Fibroblast of pulmonary artery (primary cell): ENCODE results near the gene OR10H1.
A peak's percentile ranks its signal among the peaks of the same experiment; 100 is the strongest.
"Not testable (repeated sequence)": the region's sequence is repeated elsewhere in the genome, so short reads cannot be mapped to it uniquely, and the experiment has no call there.

Experiments used
- DNase-seq: peaks from one replicate; pipeline ENCODE4 v3.0.0-alpha.2; 2010; ENCODE audit warnings: low read depth
- H3K4me3 ChIP-seq: replicated peaks from 2 replicates; pipeline ENCODE4 v1.5.1; 2011; ENCODE audit warnings: low read depth, mild to moderate bottlenecking, control low read depth, low read length, moderate library complexity
- TF ChIP-seq, protein P1 (sequence below): IDR thresholded peaks from 2 replicates; pipeline ENCODE4 v1.5.1; 2011; ENCODE audit warnings: mild to moderate bottlenecking, control low read depth, low read length, inconsistent platforms; ENCODE audit errors: missing control alignments

Gene OR10H1

DNA sequence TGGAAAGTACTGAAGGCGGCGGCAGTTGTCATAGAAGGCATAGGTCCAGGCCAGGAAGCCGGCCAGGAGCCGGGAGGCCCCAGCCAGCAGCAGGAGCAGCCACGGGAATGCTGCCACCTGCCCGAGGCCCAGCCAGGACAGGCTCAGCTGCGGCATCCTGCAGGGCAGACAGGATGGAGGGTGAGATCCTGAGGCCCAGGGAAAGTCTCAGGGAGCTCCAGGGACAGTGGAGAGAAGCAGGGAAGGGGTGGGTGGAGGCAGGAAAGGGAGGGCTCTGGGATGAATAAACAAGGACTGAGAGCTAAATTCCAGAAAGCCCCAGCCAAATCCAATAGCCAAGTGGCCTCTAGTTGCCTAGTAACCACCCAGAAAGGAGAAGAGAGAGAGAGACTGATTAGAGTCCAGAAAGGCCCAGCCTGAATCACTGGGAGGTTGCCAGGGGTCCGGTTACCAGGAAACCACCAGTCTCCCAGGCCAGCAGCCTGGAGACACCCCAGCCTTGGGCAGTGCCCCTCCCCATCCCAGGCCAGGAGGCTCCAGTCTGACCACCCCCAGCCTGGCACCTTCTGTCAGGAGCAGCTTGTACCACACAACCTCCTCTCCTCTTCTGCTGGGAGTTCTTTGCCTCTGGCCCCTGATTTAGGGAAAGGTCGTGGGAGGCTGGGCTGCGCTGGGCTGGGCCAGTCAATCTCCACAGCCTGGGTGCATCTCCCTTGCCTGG is 35.5 kb downstream of the OR10H1 start:
- TF ChIP-seq, protein P1, sequence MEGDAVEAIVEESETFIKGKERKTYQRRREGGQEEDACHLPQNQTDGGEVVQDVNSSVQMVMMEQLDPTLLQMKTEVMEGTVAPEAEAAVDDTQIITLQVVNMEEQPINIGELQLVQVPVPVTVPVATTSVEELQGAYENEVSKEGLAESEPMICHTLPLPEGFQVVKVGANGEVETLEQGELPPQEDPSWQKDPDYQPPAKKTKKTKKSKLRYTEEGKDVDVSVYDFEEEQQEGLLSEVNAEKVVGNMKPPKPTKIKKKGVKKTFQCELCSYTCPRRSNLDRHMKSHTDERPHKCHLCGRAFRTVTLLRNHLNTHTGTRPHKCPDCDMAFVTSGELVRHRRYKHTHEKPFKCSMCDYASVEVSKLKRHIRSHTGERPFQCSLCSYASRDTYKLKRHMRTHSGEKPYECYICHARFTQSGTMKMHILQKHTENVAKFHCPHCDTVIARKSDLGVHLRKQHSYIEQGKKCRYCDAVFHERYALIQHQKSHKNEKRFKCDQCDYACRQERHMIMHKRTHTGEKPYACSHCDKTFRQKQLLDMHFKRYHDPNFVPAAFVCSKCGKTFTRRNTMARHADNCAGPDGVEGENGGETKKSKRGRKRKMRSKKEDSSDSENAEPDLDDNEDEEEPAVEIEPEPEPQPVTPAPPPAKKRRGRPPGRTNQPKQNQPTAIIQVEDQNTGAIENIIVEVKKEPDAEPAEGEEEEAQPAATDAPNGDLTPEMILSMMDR, result no peak
- H3K4me3 ChIP-seq, result no peak overlapping the region
- DNase-seq, result peak; percentile 13

GRCh38 chr19:15776991-15777970 is 38.2 kb downstream of the OR10H1 start:
- H3K4me3 ChIP-seq, result no peak overlapping the region
- TF ChIP-seq, protein P1, result no peak
- DNase-seq, result no peak

GRCh38 chr19:15776264-15776663 is 39.2 kb downstream of the OR10H1 start:
- DNase-seq, result no peak
- TF ChIP-seq, protein P1, result no peak
- H3K4me3 ChIP-seq, result no peak overlapping the region

- no peak overlapping the region for H3K4me3 ChIP-seq
- TF ChIP-seq, protein P1, result no peak
- DNase-seq, result no peak
Measured at GRCh38 chr19:15775249-15775648, 40.2 kb downstream of the OR10H1 start.

DNA sequence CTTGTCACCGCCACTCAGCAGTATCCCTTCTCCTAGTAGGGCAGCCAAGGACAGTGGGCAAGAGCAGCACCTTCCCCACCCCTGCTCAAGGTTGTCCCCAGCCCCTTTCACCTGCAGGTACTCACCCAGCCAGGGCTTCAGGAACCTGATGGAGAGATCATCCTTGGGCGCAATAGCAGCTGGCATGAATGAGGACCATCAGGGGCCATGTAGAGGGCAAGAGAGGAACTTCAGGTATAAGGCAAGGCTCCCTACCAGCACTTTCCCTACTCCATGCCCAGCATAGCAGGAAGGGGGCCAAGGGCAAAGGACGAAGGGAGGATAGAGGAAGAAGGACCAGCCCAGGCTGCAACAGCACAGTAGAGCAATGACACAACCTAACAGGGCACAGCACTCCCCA is 41.3 kb downstream of the OR10H1 start:
- H3K4me3 ChIP-seq, DNase-seq: not testable (repeated sequence)

DNA sequence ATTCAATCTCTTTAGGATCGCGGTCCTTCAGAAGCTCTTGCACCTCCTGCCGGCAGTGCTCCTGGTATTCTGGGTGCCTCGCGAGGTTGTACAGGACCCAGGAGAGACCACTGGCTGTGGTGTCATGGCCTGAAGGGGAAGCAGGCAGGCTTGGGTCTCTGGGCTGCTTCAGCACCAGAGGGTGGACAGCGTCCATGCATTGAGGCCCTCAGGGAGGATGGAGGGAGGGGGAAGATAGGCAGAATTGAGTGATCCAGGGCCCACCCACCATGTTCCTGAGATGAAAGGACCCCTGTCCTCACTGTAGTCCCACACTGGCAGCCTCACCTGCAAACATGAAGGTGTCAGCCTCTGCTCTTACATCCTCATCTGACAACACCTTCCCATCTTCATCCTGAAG is 45.9 kb downstream of the OR10H1 start:
- TF ChIP-seq, protein P1, result no peak
- H3K4me3 ChIP-seq, result no peak overlapping the region
- no peak for DNase-seq

GRCh38 chr19:15759962-15760565 is 55.4 kb downstream of the OR10H1 start:
- DNase-seq, result no peak
- no peak overlapping the region for H3K4me3 ChIP-seq
- TF ChIP-seq, protein P1, result no peak
